Endothelial cell of umbilical vein (primary cell): ENCODE data around the gene PCDHB5.
"Not testable (repeated sequence)": the region's sequence is repeated elsewhere in the genome, so short reads cannot be mapped to it uniquely, and the experiment has no call there.

Experiments used
- EZH2 ChIP-seq: IDR thresholded peaks from 2 replicates; pipeline ENCODE4 v1.6.1; 2012; ENCODE audit warnings: borderline replicate concordance, low read depth, mild to moderate bottlenecking, moderate library complexity, low read length, inconsistent platforms; ENCODE audit not compliant: severe bottlenecking
- POLR2A ChIP-seq: IDR thresholded peaks from 2 replicates; pipeline ENCODE4 v1.6.1; 2012; ENCODE audit warnings: low read depth, mild to moderate bottlenecking, control low read depth, low read length
- POLR2AphosphoS5 ChIP-seq: IDR thresholded peaks from 2 replicates; pipeline ENCODE4 v1.6.1; 2012; ENCODE audit warnings: low read depth, mild to moderate bottlenecking, control low read depth, low read length, moderate library complexity; ENCODE audit not compliant: insufficient read depth
- TF ChIP-seq, protein P1 (sequence below), 2 donors: IDR thresholded peaks; 1 replicate in 1 of 2; 2 replicates in 1 of 2; pipeline ENCODE4 v1.5.1; 2011; ENCODE audit warnings: low read length in 2 of 2, mild to moderate bottlenecking in 2 of 2, moderate library complexity in 2 of 2, control low read depth in 1 of 2, inconsistent platforms in 1 of 2, low read depth in 1 of 2; ENCODE audit not compliant: insufficient read depth in 1 of 2; ENCODE audit errors: extremely low read depth in 1 of 2

DNA sequence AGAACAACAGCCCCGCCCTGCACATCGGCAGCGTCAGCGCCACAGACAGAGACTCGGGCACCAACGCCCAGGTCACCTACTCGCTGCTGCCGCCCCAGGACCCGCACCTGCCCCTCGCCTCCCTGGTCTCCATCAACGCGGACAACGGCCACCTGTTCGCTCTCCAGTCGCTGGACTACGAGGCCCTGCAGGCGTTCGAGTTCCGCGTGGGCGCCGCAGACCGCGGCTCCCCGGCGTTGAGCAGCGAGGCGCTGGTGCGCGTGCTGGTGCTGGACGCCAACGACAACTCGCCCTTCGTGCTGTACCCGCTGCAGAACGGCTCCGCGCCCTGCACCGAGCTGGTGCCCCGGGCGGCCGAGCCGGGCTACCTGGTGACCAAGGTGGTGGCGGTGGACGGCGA lies 38.8 kb upstream of the PCDHB5 start:
- not testable (repeated sequence) for TF ChIP-seq POLR2A, POLR2AphosphoS5, EZH2
- TF ChIP-seq, protein P1, sequence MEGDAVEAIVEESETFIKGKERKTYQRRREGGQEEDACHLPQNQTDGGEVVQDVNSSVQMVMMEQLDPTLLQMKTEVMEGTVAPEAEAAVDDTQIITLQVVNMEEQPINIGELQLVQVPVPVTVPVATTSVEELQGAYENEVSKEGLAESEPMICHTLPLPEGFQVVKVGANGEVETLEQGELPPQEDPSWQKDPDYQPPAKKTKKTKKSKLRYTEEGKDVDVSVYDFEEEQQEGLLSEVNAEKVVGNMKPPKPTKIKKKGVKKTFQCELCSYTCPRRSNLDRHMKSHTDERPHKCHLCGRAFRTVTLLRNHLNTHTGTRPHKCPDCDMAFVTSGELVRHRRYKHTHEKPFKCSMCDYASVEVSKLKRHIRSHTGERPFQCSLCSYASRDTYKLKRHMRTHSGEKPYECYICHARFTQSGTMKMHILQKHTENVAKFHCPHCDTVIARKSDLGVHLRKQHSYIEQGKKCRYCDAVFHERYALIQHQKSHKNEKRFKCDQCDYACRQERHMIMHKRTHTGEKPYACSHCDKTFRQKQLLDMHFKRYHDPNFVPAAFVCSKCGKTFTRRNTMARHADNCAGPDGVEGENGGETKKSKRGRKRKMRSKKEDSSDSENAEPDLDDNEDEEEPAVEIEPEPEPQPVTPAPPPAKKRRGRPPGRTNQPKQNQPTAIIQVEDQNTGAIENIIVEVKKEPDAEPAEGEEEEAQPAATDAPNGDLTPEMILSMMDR (IDR thresholded peaks at IDR 0.05; ENCODE audit: extremely low read depth in 1 of 2, insufficient read depth in 1 of 2, low read depth in 1 of 2, low read length in 2 of 2), result not testable (repeated sequence)
